B cell (primary cell): Measurements from ENCODE around the gene GAB3. TPM values are rescaled to one million over a fixed set of nuclear protein-coding genes. Genes with fewer than 3 reads are reported as not detected.
A peak's percentile ranks its signal among the peaks of the same experiment; 100 is the strongest.

Experiments used
- ATAC-seq: fragments of 200-7000 bp; cut with Tn5 transposase; one replicate; pipeline ENCODE4 v1.10.0; 2021; ENCODE audit warnings: low read depth, mild to moderate bottlenecking, moderate number of reproducible peaks, moderate library complexity
- CTCF ChIA-PET: fragments of 350-600 bp; sonication (Branson Sonifier 250); formaldehyde crosslinking; loops from one replicate; lab custom pipeline; 2021; ENCODE audit warnings: antibody characterized with exemption, inconsistent platforms; lab: Charles Lee
- POLR2A ChIA-PET: fragments of 350-600 bp; sonication (Branson Sonifier 250); formaldehyde crosslinking; loops from one replicate; lab custom pipeline; 2021; ENCODE audit warnings: antibody characterized with exemption; lab: Charles Lee
- DNase-seq: peaks from one replicate; pipeline ENCODE4 v3.0.0; 2013
- H2AFZ ChIP-seq: 2 replicates; pipeline ENCODE4 v1.6.1; 2012; ENCODE audit warnings: mild to moderate bottlenecking, low read depth, low read length; ENCODE audit not compliant: insufficient read depth, poor library complexity, severe bottlenecking
- H3K27ac ChIP-seq, 2 donors: 1 replicate in 1 of 2; 2 replicates in 1 of 2; pipeline ENCODE4 v1.5.1; 2012 to 2013; ENCODE audit warnings: low read length in 2 of 2, mild to moderate bottlenecking in 2 of 2, moderate library complexity in 1 of 2
- H3K27me3 ChIP-seq, 4 experiments: fragments of 200-600 bp in 1 of 4; sonication (generic) in 1 of 4; replicated peaks in 1 of 4; 1 replicate in 2 of 4; 2 replicates in 2 of 4; pipeline versions ENCODE4 v1.6.1 to v1.7.0; 2013 to 2016; ENCODE audit warnings: low read length in 3 of 4, mild to moderate bottlenecking in 2 of 4, mixed read lengths in 1 of 4, moderate library complexity in 1 of 4; ENCODE audit not compliant: insufficient read depth in 4 of 4, control insufficient read depth in 3 of 4; ENCODE audit errors: control extremely low read depth in 1 of 4
- H3K36me3 ChIP-seq, 2 experiments: replicated peaks in 1 of 2; 1 replicate in 1 of 2; 2 replicates in 1 of 2; pipeline versions ENCODE4 v1.6.1 to v1.7.1; 2013; ENCODE audit warnings: low read length in 1 of 2; ENCODE audit not compliant: insufficient read depth in 2 of 2, control insufficient read depth in 1 of 2; ENCODE audit errors: control extremely low read depth in 1 of 2, extremely low read depth in 1 of 2
- H3K4me1 ChIP-seq, 2 donors: fragments of 200-600 bp in 1 of 2; sonication (generic) in 1 of 2; 1 replicate in 1 of 2; 2 replicates in 1 of 2; pipeline versions ENCODE4 v1.5.1 to v1.6.1; 2013 to 2017; ENCODE audit warnings: low read length in 2 of 2; ENCODE audit not compliant: control insufficient read depth in 2 of 2, insufficient read depth in 2 of 2
- H3K4me2 ChIP-seq: replicated peaks from 2 replicates; pipeline ENCODE3; 2012; ENCODE audit warnings: mild to moderate bottlenecking, low read depth, low read length; ENCODE audit not compliant: poor library complexity, severe bottlenecking
- H3K4me3 ChIP-seq, 5 experiments: fragments of 200-600 bp in 1 of 5; sonication (generic) in 1 of 5; 1 replicate in 3 of 5; 2 replicates in 2 of 5; pipeline versions ENCODE4 v1.5.1 to v1.7.0; 2011 to 2016; ENCODE audit warnings: low read length in 4 of 5, mild to moderate bottlenecking in 4 of 5, low read depth in 2 of 5, control low read depth in 1 of 5, moderate library complexity in 1 of 5; ENCODE audit not compliant: insufficient read depth in 1 of 5; ENCODE audit errors: control extremely low read depth in 1 of 5, extremely low read depth in 1 of 5
- H3K79me2 ChIP-seq: fragments of 200-600 bp; sonication (generic); one replicate; pipeline ENCODE4 v1.6.0; 2016; ENCODE audit warnings: low read length; ENCODE audit not compliant: control insufficient read depth, insufficient read depth
- H3K9ac ChIP-seq: fragments of 200-600 bp; sonication (generic); 2 replicates; pipeline ENCODE4 v1.6.1; 2017; ENCODE audit warnings: mild to moderate bottlenecking, low read length, moderate library complexity
- H3K9me3 ChIP-seq, 3 donors: one replicate each; pipeline versions ENCODE4 v1.6.1 to v1.7.1; 2013; ENCODE audit warnings: low read length in 2 of 3; ENCODE audit not compliant: control insufficient read depth in 2 of 3, insufficient read depth in 1 of 3; ENCODE audit errors: control extremely low read depth in 1 of 3
- H4K20me1 ChIP-seq: 2 replicates; pipeline ENCODE4 v1.6.0; 2012; ENCODE audit warnings: mild to moderate bottlenecking, low read length; ENCODE audit not compliant: insufficient read depth, control insufficient read depth, poor library complexity, severe bottlenecking
- H3K27ac Mint-ChIP-seq: one replicate; pipeline ENCODE4 v1.8.0; 2021; ENCODE audit warnings: mixed read lengths
- H3K27me3 Mint-ChIP-seq: one replicate; pipeline ENCODE4 v1.8.0; 2021; ENCODE audit warnings: mixed read lengths
- H3K4me1 Mint-ChIP-seq: one replicate; pipeline ENCODE4 v1.8.0; 2021; ENCODE audit warnings: mixed read lengths
- H3K4me3 Mint-ChIP-seq: one replicate; pipeline ENCODE4 v1.8.0; 2021; ENCODE audit warnings: mixed read lengths
- H3K9me3 Mint-ChIP-seq: one replicate; pipeline ENCODE4 v1.8.0; 2022; ENCODE audit warnings: mixed read lengths; ENCODE audit not compliant: insufficient read depth
- CTCF ChIP-seq: fragments of 200-600 bp; IDR thresholded peaks from one replicate; pipeline ENCODE4 v1.8.0; 2022; ENCODE audit warnings: antibody characterized with exemption, mild to moderate bottlenecking
- EZH2 ChIP-seq: IDR thresholded peaks from 2 replicates; pipeline ENCODE4 v1.6.1; 2012; ENCODE audit warnings: borderline replicate concordance, low read depth, mild to moderate bottlenecking, moderate library complexity, low read length; ENCODE audit not compliant: insufficient read depth, poor library complexity, severe bottlenecking
- WGBS: methylation state at CpG from one replicate; pipeline ENCODE4 v1.1.5; 2013; ENCODE audit warnings: missing lambda C conversion rate; ENCODE audit not compliant: insufficient coverage; 5-methylcytosine and 5-hydroxymethylcytosine counted together
- intact Hi-C: fragments of 100-400 bp; cut with micrococcal nuclease; formaldehyde crosslinking; loops from one replicate; pipeline ENCODE4 v1.10.0; 2022
- polyA plus RNA-seq: library from polyadenylated mRNA; depleted of rRNA; stranded (reverse); fragments of >200 nt; gene quantifications from 2 replicates; pipeline ENCODE4 v1.2.3, GENCODE V29; 2012
- total RNA-seq, 2 donors: library from RNA; stranded (reverse); fragments of 120-200 nt in 1 of 2; gene quantifications; 1 replicate in 1 of 2; 2 replicates in 1 of 2; pipeline versions ENCODE4 v1.2.3 to v1.2.4, GENCODE V29; 2013 to 2022

GAB3 gene
- total and polyA plus RNA-seq, 2 donors (not counting 1 experiment from before 2014, with no cell fraction given): 13.2 to 16.5 TPM

DNA sequence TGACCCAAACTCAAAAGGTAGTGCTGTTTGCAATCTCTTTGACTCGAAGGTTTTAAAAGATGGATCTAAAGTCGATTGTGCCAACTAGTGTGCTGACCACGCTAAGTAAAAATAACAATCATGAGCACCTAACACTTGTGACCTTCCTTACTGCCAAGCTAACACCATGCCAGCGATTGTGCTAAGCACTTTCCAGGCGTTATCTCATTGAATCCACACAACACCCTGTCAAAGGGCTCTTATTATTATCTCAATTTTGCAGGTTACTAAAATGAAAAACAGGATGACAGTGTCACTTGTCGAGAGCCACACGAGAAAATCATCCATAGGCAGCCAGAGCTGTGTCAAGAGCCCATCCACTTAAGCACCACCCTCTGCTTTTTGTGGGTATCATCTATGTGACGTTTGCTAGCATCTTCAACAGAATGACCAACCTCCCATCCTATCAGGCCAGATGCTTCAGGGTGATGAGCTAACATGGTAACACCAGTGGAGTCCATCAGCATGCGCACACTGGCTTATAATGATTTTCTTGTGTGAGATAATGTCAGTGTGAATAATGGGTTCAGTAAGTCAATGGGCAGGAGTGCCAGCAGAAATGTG is 893 bp upstream of the GAB3 start:
- 0% methylated on average over 2 of the region's 9 CpGs for WGBS
- H3K4me3 Mint-ChIP-seq: peak overlapping the region; percentile 87
- DNase-seq (no peak), ATAC-seq (no peak)
- H3K27ac Mint-ChIP-seq: peak overlapping the region; percentile 94
- peaks cover 18% of the 10 kb centered on the region for H3K4me1 Mint-ChIP-seq
- no peaks in the 10 kb centered on the region for H3K27me3 ChIP-seq
- no peak for TF ChIP-seq CTCF
- ChIA-PET CTCF (interaction anchor here (1.1 to 5.3 kb wide), 5 partner anchors 9 to 76 kb away, joined by 3 to 44 read pairs (median 3); partner anchors contain the start of gene DKC1), POLR2A (interaction anchor here (1.0 to 1.5 kb wide), 3 partner anchors 8 to 90 kb away, joined by 3 to 8 read pairs (median 3); partner anchors contain the start of gene DKC1)
- H3K4me1 ChIP-seq: peaks cover 18 to 27% of the 10 kb centered on the region in 2 donors
- peak overlapping the region; percentile 59 for H3K9ac ChIP-seq
- peak overlapping the region; percentile 19 to 70 (median 57) for H3K4me3 ChIP-seq
- no peaks in the 10 kb centered on the region for H3K27me3 Mint-ChIP-seq
- intact Hi-C loops: loop anchor here (1.0 kb wide), 1 partner anchor 12 kb away; no protein-coding TSS in a partner anchor
- no peaks in the 10 kb centered on the region for H3K36me3 ChIP-seq
- peak overlapping the region; percentile 75 for H3K4me2 ChIP-seq
- H4K20me1 ChIP-seq: no peaks in the 10 kb centered on the region
- no peaks in the 10 kb centered on the region for H3K9me3 Mint-ChIP-seq
- no peaks in the 10 kb centered on the region for H3K9me3 ChIP-seq
- peaks cover 4% of the 10 kb centered on the region for H3K79me2 ChIP-seq
- peak overlapping the region; percentile 50 to 66 for H3K27ac ChIP-seq
- H2AFZ ChIP-seq: peak overlapping the region; percentile 65

DNA sequence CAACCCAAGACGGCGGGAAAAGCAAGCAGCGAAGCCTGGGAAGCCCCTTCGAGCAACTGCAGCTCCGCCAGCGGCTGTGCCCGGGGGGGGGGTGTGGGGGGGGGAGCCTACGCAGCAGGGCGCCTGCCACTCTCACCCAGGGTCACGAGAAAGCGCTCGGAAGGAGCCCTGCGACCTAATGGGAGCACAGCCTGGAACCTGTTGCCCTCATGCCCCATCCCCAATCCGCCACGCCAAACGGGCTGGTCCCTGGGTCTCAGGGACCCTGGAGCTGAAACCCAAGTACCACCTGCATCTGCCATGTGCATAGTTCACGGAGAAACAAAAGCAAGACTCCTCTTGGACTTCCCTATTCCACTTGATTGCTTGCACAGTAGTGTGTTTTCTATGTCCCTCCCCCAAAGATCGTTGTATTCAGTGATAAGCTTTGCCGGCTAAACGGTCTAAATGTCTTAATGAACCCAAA is 359 bp upstream of the GAB3 start:
- no peaks in the 10 kb centered on the region for H3K27me3 ChIP-seq
- intact Hi-C loops: loop anchor here (1.0 kb wide), 1 partner anchor 12 kb away; no protein-coding TSS in a partner anchor
- TF ChIP-seq EZH2 (no peak), CTCF (no peak)
- no peaks in the 10 kb centered on the region for H3K36me3 ChIP-seq
- peak overlapping the region; percentile 75 for H3K4me2 ChIP-seq
- Mint-ChIP-seq H3K27me3 (no peaks in the 10 kb centered on the region), H3K9me3 (no peaks in the 10 kb centered on the region), H3K4me1 (peaks cover 18% of the 10 kb centered on the region), H3K4me3 (peak overlapping the region; percentile 87), H3K27ac (peak overlapping the region; percentile 94)
- ChIA-PET POLR2A (interaction anchor here (0.8 to 1.5 kb wide), 5 partner anchors 9 to 89 kb away, joined by 3 to 8 read pairs (median 3); partner anchors contain the start of gene DKC1), CTCF (interaction anchor here (1.0 to 5.3 kb wide), 7 partner anchors 10 to 80 kb away, joined by 3 to 44 read pairs (median 3); partner anchors contain the start of gene DKC1)
- no peaks in the 10 kb centered on the region for H3K9me3 ChIP-seq
- 0% methylated on average over 2 of the region's 20 CpGs for WGBS
- H3K79me2 ChIP-seq: peaks cover 4% of the 10 kb centered on the region
- ATAC-seq (peak; percentile 44), DNase-seq (peak; percentile 76)
- peak overlapping the region; percentile 19 to 70 (median 57) for H3K4me3 ChIP-seq
- peak overlapping the region; percentile 65 for H2AFZ ChIP-seq
- no peaks in the 10 kb centered on the region for H4K20me1 ChIP-seq
- H3K27ac ChIP-seq: peak overlapping the region; percentile 50 to 66
- H3K9ac ChIP-seq: peak overlapping the region; percentile 59
- peaks cover 18 to 27% of the 10 kb centered on the region in 2 donors for H3K4me1 ChIP-seq
